ENCODE data around the gene COA3.

GRCh38 chr17:42751628-42752027 is 46.9 kb downstream of the COA3 start:
- TF ChIP-seq CTCF (conservative IDR thresholded peaks at IDR 0.05; ENCODE audit: low read depth, low read length) (no peak), EZH2 (IDR thresholded peaks at IDR 0.05; ENCODE audit: low read length, unreplicated experiment) (no peak), EZH2phosphoT487 (IDR thresholded peaks at IDR 0.05; ENCODE audit: borderline replicate concordance, low read length) (no peak)

Data from PC-3 (cell line).